ENCODE results near the gene PJA2.

DNA sequence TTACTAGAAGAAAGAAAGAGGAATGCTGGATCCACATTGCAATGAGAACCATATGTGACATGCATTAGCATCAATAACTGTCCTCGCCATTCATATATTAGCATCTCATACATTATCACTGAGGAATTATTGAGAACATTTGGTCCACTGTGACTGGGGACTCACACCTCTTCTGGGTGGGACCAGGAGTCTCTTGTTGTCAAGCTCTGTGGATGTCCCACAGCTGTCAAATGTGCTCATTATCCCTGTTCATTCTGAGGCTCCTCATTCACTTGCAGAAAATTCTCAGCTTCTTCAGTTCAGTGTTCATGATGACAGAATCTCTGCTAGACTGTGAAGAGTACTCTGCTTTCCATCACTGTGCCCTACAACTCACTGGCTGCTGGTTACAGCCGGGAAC is 109.4 kb downstream of the PJA2 start:
- TF ChIP-seq POLR2A (IDR thresholded peaks at IDR 0.05), result no peak
- TF ChIP-seq, protein P1, sequence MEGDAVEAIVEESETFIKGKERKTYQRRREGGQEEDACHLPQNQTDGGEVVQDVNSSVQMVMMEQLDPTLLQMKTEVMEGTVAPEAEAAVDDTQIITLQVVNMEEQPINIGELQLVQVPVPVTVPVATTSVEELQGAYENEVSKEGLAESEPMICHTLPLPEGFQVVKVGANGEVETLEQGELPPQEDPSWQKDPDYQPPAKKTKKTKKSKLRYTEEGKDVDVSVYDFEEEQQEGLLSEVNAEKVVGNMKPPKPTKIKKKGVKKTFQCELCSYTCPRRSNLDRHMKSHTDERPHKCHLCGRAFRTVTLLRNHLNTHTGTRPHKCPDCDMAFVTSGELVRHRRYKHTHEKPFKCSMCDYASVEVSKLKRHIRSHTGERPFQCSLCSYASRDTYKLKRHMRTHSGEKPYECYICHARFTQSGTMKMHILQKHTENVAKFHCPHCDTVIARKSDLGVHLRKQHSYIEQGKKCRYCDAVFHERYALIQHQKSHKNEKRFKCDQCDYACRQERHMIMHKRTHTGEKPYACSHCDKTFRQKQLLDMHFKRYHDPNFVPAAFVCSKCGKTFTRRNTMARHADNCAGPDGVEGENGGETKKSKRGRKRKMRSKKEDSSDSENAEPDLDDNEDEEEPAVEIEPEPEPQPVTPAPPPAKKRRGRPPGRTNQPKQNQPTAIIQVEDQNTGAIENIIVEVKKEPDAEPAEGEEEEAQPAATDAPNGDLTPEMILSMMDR (IDR thresholded peaks at IDR 0.05), result no peak
